Panc1 (cell line): ENCODE measurements around the gene CEL. TPM values are rescaled to one million over a fixed set of nuclear protein-coding genes. Genes with fewer than 3 reads are reported as not detected.

Experiments used
- ATAC-seq: fragments of 200-7000 bp; cut with Tn5 transposase; 2 replicates; pipeline ENCODE4 v1.9.1; 2020; ENCODE audit warnings: mild to moderate bottlenecking, moderate library complexity
- BruUV-seq: library from RNA; stranded (reverse); fragments of 400-500 nt; replicated peaks from 2 replicates; lab custom pipeline; 2021; lab: Mats Ljungman, UMichigan
- CTCF ChIA-PET: fragments of 300-600 bp; sonication (Branson Sonifier 250); formaldehyde crosslinking; loops from one replicate; lab custom pipeline; 2022; ENCODE audit warnings: antibody characterized with exemption; lab: Charles Lee
- POLR2A ChIA-PET: fragments of 300-600 bp; sonication (Branson Sonifier 250); formaldehyde crosslinking; loops from one replicate; lab custom pipeline; 2022; ENCODE audit warnings: antibody characterized with exemption; lab: Charles Lee
- DNase-seq: peaks from one replicate; pipeline ENCODE4 v3.0.0-alpha.2; 2010; ENCODE audit warnings: low read depth, low spot score
- H3K27ac ChIP-seq: 2 replicates; pipeline ENCODE4 v1.5.1; 2011; ENCODE audit warnings: mild to moderate bottlenecking, low read length, inconsistent platforms
- H3K27me3 ChIP-seq: fragments of 200-500 bp; sonication (Bioruptor generic); 2 replicates; pipeline ENCODE4 v1.6.0; 2014; ENCODE audit warnings: low read length, inconsistent platforms; ENCODE audit not compliant: control insufficient read depth, insufficient read depth
- H3K36me3 ChIP-seq: fragments of 200-500 bp; sonication (Bioruptor generic); 2 replicates; pipeline ENCODE4 v1.5.1; 2014; ENCODE audit warnings: inconsistent platforms, mild to moderate bottlenecking, low read length, moderate library complexity; ENCODE audit not compliant: control insufficient read depth, insufficient read depth
- H3K4me1 ChIP-seq: 2 replicates; pipeline ENCODE4 v1.5.1; 2011; ENCODE audit warnings: inconsistent platforms, mild to moderate bottlenecking, low read length, moderate library complexity; ENCODE audit not compliant: control insufficient read depth, insufficient read depth
- H3K4me3 ChIP-seq, 2 experiments: 2 replicates each; pipeline ENCODE4 v1.5.1; 2011 to 2012; ENCODE audit warnings: low read depth in 2 of 2, low read length in 2 of 2, mild to moderate bottlenecking in 2 of 2, inconsistent platforms in 1 of 2, moderate library complexity in 1 of 2
- H3K9me3 ChIP-seq: fragments of 200-500 bp; sonication (Bioruptor generic); 2 replicates; pipeline ENCODE4 v1.5.1; 2014; ENCODE audit warnings: low read depth, mild to moderate bottlenecking, inconsistent platforms, low read length, moderate library complexity; ENCODE audit not compliant: control insufficient read depth, insufficient read depth
- CTCF ChIP-seq: fragments of 450-650 bp; IDR thresholded peaks from 2 replicates; pipeline ENCODE4 v1.5.1; 2017; ENCODE audit warnings: mild to moderate bottlenecking
- POLR2AphosphoS5 ChIP-seq: IDR thresholded peaks from 2 replicates; pipeline ENCODE4 v1.6.1; 2012; ENCODE audit warnings: mild to moderate bottlenecking, low read depth, low read length, moderate library complexity
- REST ChIP-seq, 2 experiments: IDR thresholded peaks; 2 replicates each; pipeline ENCODE4 v1.6.1; 2011 to 2012; ENCODE audit warnings: low read depth in 2 of 2, control low read depth in 1 of 2, low read length in 1 of 2, mild to moderate bottlenecking in 1 of 2, moderate library complexity in 1 of 2; ENCODE audit not compliant: insufficient read depth in 1 of 2
- SIN3A ChIP-seq: IDR thresholded peaks from 2 replicates; pipeline ENCODE4 v1.6.1; 2012; ENCODE audit warnings: low read depth, mild to moderate bottlenecking, low read length, moderate library complexity, borderline replicate concordance; ENCODE audit not compliant: insufficient read depth
- TCF7L2 ChIP-seq: IDR thresholded peaks from 2 replicates; pipeline ENCODE4 v1.6.1; 2011; ENCODE audit warnings: mild to moderate bottlenecking, low read depth, low read length, inconsistent platforms
- in situ Hi-C: cut with HindIII; loops from 2 replicates; pipeline ENCODE4 v1.10.0; 2016; ENCODE audit warnings: low sequenced_read_pairs, low pct_unique_long_range_greater_than_20kb
- intact Hi-C: fragments of 100-400 bp; cut with micrococcal nuclease; formaldehyde crosslinking; loops from one replicate; pipeline ENCODE4 v1.10.0; 2022; ENCODE audit not compliant: unreplicated experiment
- total RNA-seq: library from RNA; stranded (reverse); gene quantifications from one replicate; pipeline ENCODE4 v1.2.1, GENCODE V29; 2021; ENCODE audit not compliant: unreplicated experiment

Gene CEL
- total RNA-seq, 1 experiment from 2014 or later: 4.3 TPM

- Histone ChIP-seq H3K4me3 (no peak overlapping the region), H3K27ac (no peak overlapping the region), H3K9me3 (no peaks in the 10 kb centered on the region), H3K36me3 (no peaks in the 10 kb centered on the region), H3K27me3 (no peaks in the 10 kb centered on the region), H3K4me1 (peaks cover 57% of the 10 kb centered on the region)
- in situ Hi-C loops (no loop called here), intact Hi-C loops (no loop called here)
- ATAC-seq (no peak), DNase-seq (no peak)
- ChIA-PET POLR2A (no interaction called here), CTCF (no interaction called here)
- no TSS peak for BruUV-seq
- TF ChIP-seq REST (IDR thresholded peaks at IDR 0.05; ENCODE audit: insufficient read depth in 1 of 2, low read depth in 2 of 2, low read length in 1 of 2) (no peak), TCF7L2 (no peak), POLR2AphosphoS5 (no peak), CTCF (no peak), SIN3A (no peak)
Measured at GRCh38 chr9:133117271-133118178, 55.7 kb downstream of the CEL start.

- no peak overlapping the region for H3K4me3 ChIP-seq
- H3K27ac ChIP-seq: no peak overlapping the region
- no peaks in the 10 kb centered on the region for H3K27me3 ChIP-seq
- CTCF ChIA-PET: no interaction called here
- TF ChIP-seq CTCF (no peak), SIN3A (no peak), TCF7L2 (no peak), POLR2AphosphoS5 (no peak), REST (IDR thresholded peaks at IDR 0.05; ENCODE audit: insufficient read depth in 1 of 2, low read depth in 2 of 2, low read length in 1 of 2) (no peak)
- intact Hi-C loops: no loop called here
- peaks cover 62% of the 10 kb centered on the region for H3K4me1 ChIP-seq
- BruUV-seq: no TSS peak
- no peaks in the 10 kb centered on the region for H3K9me3 ChIP-seq
- POLR2A ChIA-PET: no interaction called here
- DNase-seq (no peak), ATAC-seq (no peak)
- in situ Hi-C loops: no loop called here
- H3K36me3 ChIP-seq: no peaks in the 10 kb centered on the region
Measured at GRCh38 chr9:133118179-133118520, 56.4 kb downstream of the CEL start.
